Activated T-helper 1 cell treated with anti-CD3 and anti-CD28 coated beads, Interleukin-2, amount 50 U/mL, for 16 hours (primary cell): Measurements from ENCODE around the gene PCP4.

ENCODE experiments used
- DNase-seq, 2 donors: peaks; one replicate each; pipeline ENCODE4 v3.0.0-alpha.2; 2020; ENCODE audit warnings: low read depth in 1 of 2, low spot score in 1 of 2

Gene PCP4

DNA sequence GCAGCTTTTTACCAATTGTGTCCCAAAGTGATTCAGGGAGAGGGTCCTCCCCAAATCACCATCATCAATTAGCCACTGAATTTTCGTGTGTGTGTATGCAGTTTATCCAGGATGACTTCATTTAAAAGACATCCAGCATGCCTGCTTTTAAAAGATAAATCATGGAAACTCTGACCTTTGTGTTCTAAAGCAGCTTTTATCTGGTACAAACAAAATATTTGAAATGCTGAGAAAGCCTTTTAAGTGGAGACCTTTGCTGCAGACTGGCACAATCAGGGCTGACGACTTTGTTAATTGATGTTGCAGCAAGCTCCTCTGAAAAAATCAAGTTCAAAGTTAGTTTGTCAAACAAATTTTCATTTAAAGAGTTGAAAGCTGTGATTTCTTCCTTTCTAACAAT lies 104.7 kb downstream of the PCP4 start:
- no peak for DNase-seq

DNA sequence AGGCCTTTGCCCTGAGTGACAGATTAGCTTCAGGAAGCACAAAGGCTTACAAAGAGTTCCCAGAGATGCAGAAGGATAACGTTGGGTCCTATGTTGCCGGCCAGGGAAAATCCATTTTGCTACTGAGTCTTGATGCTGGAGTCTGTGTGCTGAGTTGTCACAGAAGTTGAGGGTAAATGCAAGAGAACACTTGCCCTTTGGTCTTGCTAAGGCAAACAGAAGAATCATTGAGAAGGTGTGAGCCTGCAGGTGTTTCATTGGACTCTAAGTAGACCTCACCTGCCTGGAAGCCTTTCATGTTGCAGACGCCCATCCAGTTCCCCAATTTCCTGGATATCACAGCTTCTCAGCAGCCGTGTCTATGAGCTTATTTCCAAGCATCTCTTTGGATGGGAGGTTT lies 105.2 kb downstream of the PCP4 start:
- no peak for DNase-seq

DNA sequence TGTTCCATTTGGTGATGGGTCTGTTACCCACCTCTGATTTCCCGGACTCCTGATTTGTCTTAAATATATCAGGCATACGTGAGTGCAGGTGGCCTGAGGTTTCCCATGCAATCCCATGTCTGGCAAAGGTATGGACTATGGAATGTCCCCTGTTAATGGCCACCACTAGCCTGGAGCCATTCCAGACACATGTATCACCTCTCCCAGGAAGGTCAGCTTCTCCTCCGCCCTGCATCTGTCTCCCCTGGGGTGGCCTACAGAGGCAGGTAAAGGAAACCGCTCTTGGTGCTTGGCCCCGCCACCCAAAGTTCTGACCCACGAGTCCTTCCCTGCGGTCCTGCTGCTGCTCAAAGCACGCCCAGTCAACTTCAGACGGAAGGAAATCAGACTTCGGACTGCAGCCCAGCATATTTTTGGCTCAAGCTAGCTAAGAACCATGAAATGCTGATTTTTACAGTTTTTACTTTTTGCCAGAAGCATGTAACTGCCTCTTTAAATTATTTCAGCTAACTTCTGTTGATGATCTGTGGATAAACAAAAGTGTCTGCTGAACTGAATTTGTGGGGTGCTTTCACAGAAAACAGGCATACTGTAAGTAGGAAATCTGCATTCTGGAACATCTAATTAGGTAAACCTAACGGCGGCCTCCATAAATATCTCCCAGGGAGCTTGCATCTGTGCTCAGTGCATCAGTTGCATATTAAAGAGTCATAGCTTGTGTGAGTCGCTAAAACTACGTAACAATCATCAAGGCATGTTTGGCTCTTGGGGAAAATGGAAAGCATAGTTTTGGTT lies 105.9 kb downstream of the PCP4 start:
- DNase-seq: no peak

DNA sequence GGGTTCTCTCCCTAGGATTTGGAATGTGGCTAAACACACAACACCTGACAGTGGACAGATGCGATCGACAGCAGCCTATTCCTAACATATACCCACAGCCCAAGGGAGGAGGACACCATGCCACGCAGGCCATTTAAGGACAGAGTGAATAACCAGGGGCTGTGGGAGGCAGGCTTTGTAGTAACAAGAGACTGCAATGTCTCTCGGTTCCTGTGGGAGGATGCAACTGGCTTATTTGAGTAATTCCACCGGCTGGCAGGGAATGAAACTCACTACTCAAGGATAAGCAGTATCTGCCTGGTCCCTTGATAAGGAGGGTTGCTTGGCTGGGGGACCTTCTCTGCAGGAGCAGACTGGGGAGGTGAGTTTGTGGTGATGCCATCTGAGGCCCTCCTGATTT lies 109.6 kb downstream of the PCP4 start:
- no peak for DNase-seq
